Measurements from ENCODE around the gene RPN2.

The RPN2 gene

GRCh38 chr20:37219751-37220668 lies 40.9 kb downstream of the RPN2 start:
- DNase-seq: no peak

- DNase-seq: no peak
These were observed 41.6 kb downstream of the RPN2 start for GRCh38 chr20:37220731-37221130.

- no peak for DNase-seq
These were observed 43.0 kb downstream of the RPN2 start for GRCh38 chr20:37222086-37222485.

- DNase-seq: no peak
These were observed 43.9 kb downstream of the RPN2 start for GRCh38 chr20:37223053-37223452.

GRCh38 chr20:37225146-37225545 lies 46.0 kb downstream of the RPN2 start:
- DNase-seq: no peak

DNA sequence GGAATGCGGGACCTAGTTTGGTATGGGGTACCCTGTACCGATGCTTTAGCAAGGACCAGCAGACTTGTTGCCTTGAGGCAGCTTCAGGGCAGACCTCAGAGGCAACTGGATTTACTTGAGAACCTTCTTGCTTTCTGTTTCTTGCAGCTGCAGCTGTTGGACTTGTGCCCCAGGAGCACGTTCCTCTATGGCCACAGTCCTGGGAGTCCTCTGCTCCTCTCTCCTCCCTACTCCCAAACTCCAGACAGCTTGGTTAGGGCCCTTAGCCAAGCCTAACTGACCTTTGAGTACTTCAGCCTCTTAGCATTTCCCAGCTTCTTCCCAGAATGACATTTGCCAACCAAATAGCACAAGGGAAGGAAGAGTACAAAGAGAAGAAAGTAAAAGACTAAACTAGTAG lies 47.8 kb downstream of the RPN2 start:
- no peak for DNase-seq

DNA sequence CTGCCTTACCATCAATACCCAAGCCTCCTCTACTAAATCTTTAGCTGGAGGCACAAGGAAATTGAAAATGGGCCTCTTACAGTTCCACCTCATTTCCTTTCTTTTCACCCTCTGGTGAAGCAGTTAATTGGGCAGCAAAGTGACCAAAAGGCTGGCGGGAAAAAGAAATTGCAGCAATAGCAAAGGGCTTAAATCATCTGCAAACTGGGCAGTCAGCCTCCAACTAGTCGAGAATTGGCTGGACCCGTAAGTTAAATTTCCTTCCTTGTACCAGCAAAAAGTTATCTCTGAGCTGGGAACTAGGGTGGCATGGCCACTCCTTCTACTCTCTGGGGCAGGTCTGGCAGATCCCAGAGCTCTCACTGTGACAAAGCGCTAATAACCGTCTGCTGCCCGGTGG lies 49.0 kb downstream of the RPN2 start:
- DNase-seq: no peak

- no peak for DNase-seq
These were observed 49.5 kb downstream of the RPN2 start for GRCh38 chr20:37228656-37229055.

GRCh38 chr20:37229357-37229756 lies 50.2 kb downstream of the RPN2 start:
- no peak for DNase-seq

GRCh38 chr20:37230200-37230599 lies 51.1 kb downstream of the RPN2 start:
- no peak for DNase-seq

GRCh38 chr20:37231947-37232630 lies 53.0 kb downstream of the RPN2 start:
- peak; percentile 86 to 88 for DNase-seq

GRCh38 chr20:37233548-37234253 lies 54.6 kb downstream of the RPN2 start:
- DNase-seq: peak; percentile 57 to 60

DNA sequence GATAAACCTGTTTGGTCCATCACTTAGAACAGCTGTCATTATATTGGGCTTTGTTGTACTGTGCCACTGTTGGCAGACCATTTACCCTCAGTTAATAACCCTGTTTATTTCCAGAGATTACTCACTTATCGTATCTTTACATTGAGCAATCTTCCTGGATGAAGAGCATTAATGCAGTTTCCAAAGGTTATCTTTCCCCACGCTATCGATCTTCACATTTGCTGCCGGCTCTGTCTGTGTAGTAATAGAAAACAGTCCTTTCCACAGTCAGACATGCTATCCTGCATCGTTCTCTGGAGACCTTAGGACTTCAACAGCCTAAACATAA lies 55.1 kb downstream of the RPN2 start:
- DNase-seq: no peak

GRCh38 chr20:37235065-37235464 lies 55.9 kb downstream of the RPN2 start:
- DNase-seq: peak in 1 of 2 experiments; percentile 20

- no peak for DNase-seq
These were observed 57.3 kb downstream of the RPN2 start for GRCh38 chr20:37236462-37236861.

DNA sequence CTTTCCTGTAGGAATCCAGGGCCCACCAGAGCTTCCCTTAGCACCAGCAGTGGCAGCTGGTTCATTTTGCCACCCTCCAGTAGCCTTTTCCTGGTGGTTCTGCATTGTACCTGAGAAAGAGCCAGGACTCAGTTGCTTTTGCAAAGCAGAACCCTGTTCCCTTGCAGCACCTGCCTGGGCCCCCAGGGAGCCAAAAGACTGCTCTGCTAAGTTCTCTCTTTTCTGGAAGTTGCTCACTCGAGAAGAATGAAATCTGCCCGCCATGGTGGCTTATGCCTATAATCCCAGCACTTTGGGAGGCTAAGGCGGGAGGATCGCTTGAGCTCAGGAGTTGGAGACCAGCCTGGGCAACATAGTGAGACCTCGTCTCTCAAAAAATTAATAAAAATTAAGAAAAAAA lies 58.5 kb downstream of the RPN2 start:
- no peak for DNase-seq

DNA sequence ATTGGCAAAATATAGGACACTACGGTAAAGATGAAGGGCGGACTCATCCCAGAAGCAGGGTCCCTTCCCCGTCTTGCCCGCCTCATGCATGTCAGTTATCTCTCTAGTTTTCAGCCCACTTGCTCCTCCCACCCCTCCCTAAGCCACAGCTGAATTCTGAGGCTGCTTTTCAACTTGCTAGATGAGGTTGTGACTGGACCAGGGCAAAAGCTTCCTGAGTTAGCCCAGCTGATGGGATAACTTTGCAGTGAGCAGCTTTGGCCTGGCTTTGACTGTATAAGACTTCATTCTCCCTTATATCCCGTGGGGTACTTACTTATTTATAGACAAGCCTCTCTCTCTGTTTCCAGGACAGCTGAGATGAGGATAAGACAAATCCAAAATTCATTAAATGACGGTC lies 59.3 kb downstream of the RPN2 start:
- DNase-seq: no peak

DNA sequence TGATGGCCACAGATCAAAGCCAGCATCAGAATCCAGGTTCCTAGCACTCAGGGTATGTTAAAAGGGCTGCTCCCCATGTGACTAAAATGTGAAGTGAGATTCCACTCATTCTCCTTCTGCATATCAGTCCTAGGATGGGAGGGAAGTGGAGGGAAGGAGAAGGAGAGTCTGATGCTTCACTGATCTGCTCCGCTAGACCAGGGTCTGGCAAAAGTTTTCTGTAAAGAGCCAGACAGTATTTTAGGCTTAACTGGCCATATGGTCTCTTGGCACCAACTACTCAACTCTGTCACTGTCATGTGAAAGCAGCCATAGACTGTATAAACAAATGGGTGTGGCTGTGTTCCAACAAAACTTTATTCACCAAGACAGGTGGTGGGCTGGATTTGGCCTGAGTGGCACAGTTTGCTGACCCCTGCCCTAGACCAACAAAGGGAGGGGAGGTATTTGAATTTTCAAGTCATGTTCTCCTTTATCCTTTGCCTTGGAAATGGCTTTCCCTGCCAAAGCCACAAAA lies 59.9 kb downstream of the RPN2 start:
- peak; percentile 58 to 70 for DNase-seq

GRCh38 chr20:37240337-37241067 lies 61.4 kb downstream of the RPN2 start:
- no peak for DNase-seq

DNA sequence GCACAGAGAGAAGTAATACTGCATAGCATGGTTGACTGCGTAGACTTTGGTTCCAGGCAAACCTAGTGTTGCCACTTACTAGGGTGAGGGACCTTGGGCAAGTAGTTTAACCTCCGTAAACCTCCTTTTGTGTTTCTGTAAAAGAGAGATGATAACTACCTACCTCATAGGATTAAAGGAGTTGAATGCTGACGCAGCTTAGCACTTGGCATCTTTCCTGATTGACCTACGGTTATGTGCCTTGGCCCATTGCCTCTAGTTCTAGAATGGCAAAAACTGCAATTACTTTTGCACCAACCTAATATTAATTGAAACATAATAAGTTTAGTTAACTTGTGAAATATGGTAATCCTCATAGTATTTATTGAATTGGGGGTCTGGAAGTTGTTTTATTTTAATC lies 63.4 kb downstream of the RPN2 start:
- DNase-seq: no peak

DNA sequence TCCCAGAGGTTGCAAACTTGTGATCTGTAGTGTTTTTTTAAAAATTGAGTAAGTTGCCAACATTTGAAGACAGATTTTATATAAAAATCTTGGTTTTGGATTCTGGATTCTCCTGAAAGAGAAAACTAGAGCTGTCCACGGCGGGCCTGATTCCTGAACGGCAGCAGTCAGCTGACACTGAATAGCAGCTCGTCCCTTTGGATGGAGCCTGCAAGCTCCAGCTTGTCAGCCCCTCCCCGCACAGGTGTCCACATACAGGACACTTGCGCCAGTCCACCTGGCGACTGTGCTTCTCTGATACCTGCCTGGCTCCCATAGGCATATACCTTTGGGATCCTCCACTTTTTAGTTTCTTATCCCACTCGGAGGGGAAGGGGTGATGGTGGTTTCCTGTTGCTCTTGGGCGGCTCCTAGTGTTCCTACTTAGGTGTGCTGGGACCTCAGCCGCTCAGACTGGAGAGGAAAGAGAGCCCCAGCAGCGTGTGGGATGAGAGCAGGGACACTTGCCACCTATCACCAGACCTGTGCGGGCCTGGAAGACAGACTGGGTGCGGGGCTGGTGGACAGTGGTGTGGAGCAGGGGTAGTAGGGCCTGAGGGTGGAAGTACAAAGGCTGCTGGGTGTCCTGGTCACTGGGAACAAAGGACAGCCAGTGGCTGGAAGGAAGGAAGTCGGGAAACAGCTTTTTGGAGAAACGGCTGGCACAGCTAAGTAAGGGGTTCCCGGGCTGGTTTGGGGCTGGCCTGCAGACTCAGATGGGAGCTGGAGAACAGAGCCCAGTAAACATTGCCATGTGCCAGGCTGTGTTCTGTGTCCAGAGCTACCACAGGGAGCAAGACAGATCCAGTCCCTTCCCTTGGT lies 64.2 kb downstream of the RPN2 start:
- DNase-seq: peak in 1 of 2 experiments; percentile 7
